ENCODE measurements around the gene CNNM3.

CNNM3 gene

DNA sequence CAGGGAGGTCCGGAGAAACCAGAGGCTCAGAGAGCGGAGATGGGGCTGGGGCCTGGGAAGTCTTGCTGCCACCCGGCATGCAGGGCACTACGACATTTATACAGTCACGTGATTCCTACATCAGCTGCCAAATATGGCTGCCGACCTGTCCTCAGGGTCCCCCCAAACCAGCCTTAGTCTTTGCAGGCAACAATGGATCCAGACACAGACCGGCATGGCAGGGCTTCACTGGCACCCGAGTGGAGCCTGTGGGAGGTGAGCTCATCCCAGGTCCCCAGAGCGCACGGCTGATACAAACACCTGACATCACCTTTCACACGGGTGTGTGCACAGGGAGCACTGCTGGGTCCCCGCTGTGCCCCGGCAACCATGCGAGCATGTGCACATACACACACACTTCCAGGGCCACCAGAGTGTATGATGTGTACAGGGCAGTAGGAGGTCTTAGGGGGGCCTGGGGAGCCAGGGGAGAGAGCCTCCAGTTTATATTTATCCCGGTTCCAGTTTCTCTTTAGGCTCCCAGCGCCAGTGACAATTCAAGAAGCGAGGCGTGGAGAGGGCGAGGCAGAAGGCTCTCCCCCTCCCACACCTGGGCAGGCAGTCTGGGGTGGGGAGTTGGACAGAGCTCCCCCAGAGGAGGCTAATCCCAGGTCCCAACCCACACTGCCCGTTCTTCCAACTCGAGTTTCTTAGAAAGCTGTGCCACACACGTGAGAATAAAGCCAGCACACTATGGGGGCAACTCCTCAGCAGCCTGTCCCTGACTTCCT, 51.1 kb downstream of the CNNM3 start:
- no peak for TF ChIP-seq ZNF274 (IDR thresholded peaks at IDR 0.05; ENCODE audit: low read depth, low read length)
- H3K4me3 ChIP-seq (ENCODE audit: low read length): peak overlapping the region; percentile 77; the same call in 1 of the 2 replicates

GRCh38 chr2:96867756-96868554, 51.9 kb downstream of the CNNM3 start:
- H3K4me3 ChIP-seq (ENCODE audit: low read length): peak overlapping the region; percentile 77
- TF ChIP-seq ZNF274 (IDR thresholded peaks at IDR 0.05; ENCODE audit: low read depth, low read length): no peak

DNA sequence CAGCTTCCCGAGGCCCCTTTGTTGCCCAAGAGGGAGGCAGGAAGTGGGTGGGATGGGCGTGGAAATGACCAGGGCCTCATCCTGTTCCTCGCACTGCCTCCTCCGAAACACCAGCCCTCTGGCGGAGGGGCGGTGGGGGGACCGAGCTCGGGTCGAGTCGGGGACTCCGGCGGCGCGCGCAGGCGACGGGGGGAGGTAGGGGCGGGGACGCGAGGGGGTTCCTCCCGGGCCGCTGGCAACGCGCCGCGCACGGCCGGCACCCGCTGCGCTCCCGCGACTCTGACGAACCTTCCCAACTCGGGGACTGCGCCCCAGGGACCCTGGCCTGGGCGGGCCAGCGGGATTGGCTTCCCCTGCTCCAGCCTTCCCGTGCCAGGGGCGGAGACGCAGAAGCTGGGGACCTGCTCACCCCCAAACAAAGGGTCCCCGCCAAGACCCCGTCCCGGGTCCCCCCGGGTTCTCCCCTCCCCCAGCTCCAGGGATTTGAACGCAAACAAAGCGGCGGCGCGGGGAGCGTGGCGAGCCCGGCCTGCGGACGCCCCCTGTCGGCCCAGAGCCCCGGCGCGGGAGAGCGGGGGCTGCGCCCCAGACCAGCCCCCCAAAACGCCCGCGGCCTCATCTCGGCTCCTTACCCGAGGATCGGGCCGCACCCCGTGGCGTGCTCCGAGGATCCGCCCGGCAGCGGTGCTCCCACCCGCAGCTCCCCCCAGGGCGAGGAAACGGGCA, 52.6 kb downstream of the CNNM3 start:
- H3K4me3 ChIP-seq (ENCODE audit: low read length): peak overlapping the region; percentile 77
- TF ChIP-seq ZNF274 (IDR thresholded peaks at IDR 0.05; ENCODE audit: low read depth, low read length): no peak

DNA sequence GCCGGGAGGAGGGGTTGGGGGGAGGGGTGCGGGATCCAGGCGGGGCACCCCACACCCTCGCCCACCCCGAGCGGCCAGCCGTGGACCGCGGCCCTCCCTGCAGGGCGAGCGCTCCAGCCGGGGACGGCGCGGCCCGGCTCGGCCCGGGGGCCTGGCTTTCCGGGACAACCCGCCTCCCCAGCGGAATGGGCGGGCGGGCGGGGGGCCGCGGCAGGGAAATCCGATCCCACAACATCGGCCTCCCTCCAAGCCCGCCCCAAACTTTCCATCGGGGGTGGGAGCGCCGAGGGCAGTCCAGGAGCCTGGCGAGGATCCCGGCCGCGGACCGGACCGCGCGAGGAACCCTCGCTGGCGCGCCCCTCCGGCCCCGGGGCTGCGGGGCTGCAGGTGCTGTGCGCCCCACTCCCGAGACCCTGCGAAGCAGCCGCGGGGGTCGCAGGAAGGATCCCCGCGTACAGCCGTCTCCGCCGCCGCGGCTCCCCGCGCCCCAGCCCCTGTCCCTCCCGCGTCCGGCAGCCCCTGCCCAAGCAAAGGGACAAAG, 53.3 kb downstream of the CNNM3 start:
- no peak for TF ChIP-seq ZNF274 (IDR thresholded peaks at IDR 0.05; ENCODE audit: low read depth, low read length)
- peak overlapping the region; percentile 77 for H3K4me3 ChIP-seq (ENCODE audit: low read length)

DNA sequence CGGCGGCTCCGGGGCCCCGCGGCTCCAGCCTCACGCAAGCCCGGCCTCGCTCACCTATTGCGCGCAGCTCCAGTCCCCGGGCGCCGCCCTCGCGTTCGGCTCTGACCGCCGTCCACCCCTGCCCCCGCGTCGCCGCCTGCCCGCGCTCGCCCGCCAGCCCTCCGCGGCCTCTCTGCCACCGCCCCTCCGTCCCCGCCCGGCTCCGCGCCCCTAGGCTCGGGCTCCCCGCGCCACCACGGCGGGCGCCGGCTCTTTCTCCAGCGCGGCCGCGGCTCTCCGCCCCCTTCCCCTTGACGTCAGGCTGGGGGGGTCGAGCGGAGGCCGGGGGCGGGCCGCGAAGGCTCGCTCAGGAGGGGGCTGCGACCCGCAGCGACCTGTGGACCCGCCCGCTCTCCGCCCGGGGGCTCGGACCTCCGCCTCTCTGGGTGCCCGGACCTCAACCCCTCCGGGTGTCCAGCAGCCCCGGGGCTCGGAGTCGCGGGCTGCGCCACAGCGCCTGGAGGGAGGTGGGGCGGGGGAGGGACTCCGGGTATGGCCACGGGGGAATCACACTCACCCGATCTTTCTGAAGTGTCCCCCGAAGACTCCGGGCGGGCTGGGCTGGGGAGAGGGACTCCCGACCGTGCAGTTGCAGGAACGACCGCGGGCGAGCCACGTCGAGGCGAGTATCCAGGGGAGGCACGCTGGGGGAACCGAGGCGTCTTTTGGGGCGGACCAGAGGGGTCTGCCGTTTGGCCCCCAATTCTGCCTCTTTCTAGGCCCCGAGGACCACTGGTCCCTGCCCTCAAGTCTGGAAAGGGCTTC, 54.0 kb downstream of the CNNM3 start, which contains the start of gene SEMA4C:
SEMA4C (minus strand) TSS at position 259 of the 804 bp plus-strand sequence. CDS start 2,194 bp downstream, outside the sequence.
- no peak for TF ChIP-seq ZNF274 (IDR thresholded peaks at IDR 0.05; ENCODE audit: low read depth, low read length)
- peak within 1 kb of the TSS; percentile 77 for H3K4me3 ChIP-seq (ENCODE audit: low read length)

DNA sequence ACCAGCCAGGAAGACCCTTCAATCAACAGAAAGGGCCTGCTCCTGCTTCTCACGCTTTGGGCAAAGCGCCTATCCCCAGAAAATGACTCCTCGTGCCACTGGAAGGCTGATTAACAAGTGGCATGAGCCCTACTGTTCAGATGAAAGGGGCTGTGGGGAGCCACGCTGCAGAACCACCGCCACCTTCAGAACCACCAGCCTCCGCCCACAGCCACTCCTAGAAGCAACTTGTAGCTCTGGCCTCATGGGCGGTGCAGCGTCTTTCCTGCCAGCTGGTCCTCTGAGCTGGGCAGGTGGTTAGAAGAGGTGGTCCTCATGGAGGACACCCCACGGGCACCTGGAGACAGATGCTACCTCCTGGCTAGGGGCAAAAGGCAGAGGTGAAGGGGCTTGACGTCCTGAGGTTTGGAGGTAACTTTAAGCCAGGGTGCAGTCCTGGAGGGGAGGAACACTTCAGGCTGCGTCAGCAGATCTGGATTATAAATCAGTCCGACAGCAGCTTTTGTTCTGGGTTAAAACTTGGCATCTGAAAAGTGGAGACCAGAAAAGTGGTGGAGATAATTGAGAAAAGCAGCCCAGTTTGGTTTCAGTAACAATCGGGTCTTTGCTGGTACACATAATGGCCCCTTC, 54.7 kb downstream of the CNNM3 start:
- H3K4me3 ChIP-seq (ENCODE audit: low read length): peak overlapping the region; percentile 77; the same call in 1 of the 2 replicates
- no peak for TF ChIP-seq ZNF274 (IDR thresholded peaks at IDR 0.05; ENCODE audit: low read depth, low read length)

DNA sequence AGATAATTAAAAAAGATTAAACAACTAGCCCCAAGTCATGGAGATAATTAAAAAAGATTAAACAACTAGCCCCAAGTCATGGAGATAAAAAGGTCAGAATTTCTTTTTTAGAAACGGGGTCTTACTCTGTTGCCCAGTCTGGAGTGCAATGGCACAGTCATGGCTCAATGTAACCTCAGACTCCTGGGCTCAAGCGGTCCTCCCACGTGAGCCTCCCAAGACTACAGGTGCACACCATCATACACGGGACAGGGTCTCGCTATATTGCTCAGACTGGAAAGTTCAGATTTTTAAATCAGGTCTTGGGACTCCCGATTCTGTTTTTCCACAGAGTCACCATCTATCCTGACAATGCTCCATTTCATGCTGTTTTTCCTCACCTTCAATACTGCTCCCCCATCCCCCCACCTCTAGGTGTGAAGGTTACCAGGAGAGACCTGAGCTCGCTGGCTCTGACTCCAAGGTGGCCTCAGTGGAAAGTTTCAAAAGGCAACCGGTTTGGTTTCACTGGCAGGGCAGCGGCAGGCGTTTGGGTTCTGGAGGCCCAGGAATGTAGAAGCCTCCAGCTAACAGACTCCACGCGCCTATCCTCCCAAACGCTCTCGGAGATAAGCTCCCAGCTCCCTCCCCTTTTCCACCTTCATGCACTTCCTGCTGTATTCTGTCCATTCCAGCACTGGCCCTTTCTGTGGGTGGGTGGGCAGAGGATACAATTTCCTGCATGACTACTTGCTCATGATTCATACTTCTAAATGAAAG, 56.7 kb downstream of the CNNM3 start:
- no peak for TF ChIP-seq ZNF274 (IDR thresholded peaks at IDR 0.05; ENCODE audit: low read depth, low read length)
- H3K4me3 ChIP-seq (ENCODE audit: low read length): no peak overlapping the region

DNA sequence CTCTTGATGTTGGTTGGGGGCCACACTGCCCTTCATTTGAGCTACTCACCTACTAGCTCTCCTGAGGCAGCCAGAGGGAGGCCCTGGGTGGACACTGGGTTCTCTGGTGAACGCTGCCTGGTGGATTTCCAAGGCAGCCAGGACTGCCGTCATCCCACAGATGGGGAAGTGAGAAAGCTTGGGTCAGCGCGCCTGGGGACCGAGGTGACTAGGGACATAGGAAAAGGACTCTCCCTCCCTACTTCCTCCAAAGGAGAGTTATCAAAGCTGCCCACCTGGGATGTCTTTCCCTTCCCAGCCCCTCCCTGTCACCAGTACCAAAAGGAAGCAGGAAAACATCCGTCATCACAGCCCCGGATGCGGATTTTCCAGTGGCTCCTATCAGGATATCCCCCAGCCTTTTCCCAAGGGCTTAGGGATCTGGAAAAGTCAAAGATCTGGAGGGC, 57.6 kb downstream of the CNNM3 start:
- H3K4me3 ChIP-seq (ENCODE audit: low read length): no peak overlapping the region
- no peak for TF ChIP-seq ZNF274 (IDR thresholded peaks at IDR 0.05; ENCODE audit: low read depth, low read length)

GRCh38 chr2:96874198-96874831, 58.2 kb downstream of the CNNM3 start:
- no peak for TF ChIP-seq ZNF274 (IDR thresholded peaks at IDR 0.05; ENCODE audit: low read depth, low read length)
- H3K4me3 ChIP-seq (ENCODE audit: low read length): no peak overlapping the region

- no peak overlapping the region for H3K4me3 ChIP-seq (ENCODE audit: low read length)
- TF ChIP-seq ZNF274 (IDR thresholded peaks at IDR 0.05; ENCODE audit: low read depth, low read length): no peak
Measured at GRCh38 chr2:96875498-96876268, 59.6 kb downstream of the CNNM3 start.
